HepG2 (cell line): Measurements from ENCODE around the gene TTYH2. TPM values are rescaled to one million over a fixed set of nuclear protein-coding genes. Genes with fewer than 3 reads are reported as not detected.

Source experiments
- ATAC-seq: fragments of 200-7000 bp; cut with Tn5 transposase; 3 replicates; pipeline ENCODE4 v1.9.1; 2020; ENCODE audit warnings: mild to moderate bottlenecking, moderate library complexity
- BruUV-seq: library from RNA; stranded (reverse); fragments of 400-500 nt; replicated peaks from 2 replicates; lab custom pipeline; 2021; lab: Mats Ljungman, UMichigan
- CTCF ChIA-PET: fragments of 300-600 bp; formaldehyde crosslinking; extraction: SDS; loops from one replicate; lab custom pipeline; 2021; ENCODE audit warnings: low total read pairs, inconsistent platforms, low intra/inter-chr PET ratio; lab: Yijun Ruan, JAX
- POLR2A ChIA-PET: fragments of 350-600 bp; sonication (Branson Sonifier 250); formaldehyde crosslinking; loops from one replicate; lab custom pipeline; 2020; ENCODE audit warnings: antibody characterized with exemption, inconsistent platforms; lab: Yijun Ruan, JAX
- DNase-seq: peaks from one replicate; pipeline ENCODE4 v3.0.0-alpha.2; 2015; ENCODE audit warnings: low spot score
- FAIRE-seq: peaks from 3 replicates; lab custom pipeline; 2011; peaks lifted over from hg19 to GRCh38; lab: Jason Lieb, UNC
- H2AFZ ChIP-seq: one replicate; pipeline ENCODE4 v1.6.1; 2011; ENCODE audit warnings: low read length, inconsistent platforms
- H3K27ac ChIP-seq: fragments of 300-600 bp; 3 replicates; pipeline ENCODE4 v1.8.0; 2011; ENCODE audit warnings: mixed run types, mild to moderate bottlenecking, mixed read lengths, low read length, inconsistent platforms; ENCODE audit not compliant: insufficient read depth; ENCODE audit errors: extremely low read length
- H3K27me3 ChIP-seq, 2 experiments: fragments of 200-600 bp in 1 of 2; 2 replicates in 1 of 2; 3 replicates in 1 of 2; pipeline versions ENCODE4 v1.6.0 to v1.8.0; 2011; ENCODE audit warnings: low read length in 2 of 2, mild to moderate bottlenecking in 2 of 2, moderate library complexity in 2 of 2, inconsistent platforms in 1 of 2; ENCODE audit not compliant: insufficient read depth in 2 of 2, control insufficient read depth in 1 of 2
- H3K36me3 ChIP-seq, 2 experiments: fragments of 200-600 bp in 1 of 2; replicated peaks in 1 of 2; 2 replicates in 1 of 2; 3 replicates in 1 of 2; pipeline versions ENCODE4 v1.5.1 to v1.8.0; 2011; ENCODE audit warnings: low read length in 2 of 2, inconsistent platforms in 1 of 2; ENCODE audit not compliant: insufficient read depth in 2 of 2, control insufficient read depth in 1 of 2
- H3K4me1 ChIP-seq: 2 replicates; pipeline ENCODE4 v1.5.1; 2012; ENCODE audit warnings: low read length, inconsistent platforms; ENCODE audit not compliant: insufficient read depth
- H3K4me2 ChIP-seq: 2 replicates; pipeline ENCODE4 v1.6.0; 2011; ENCODE audit warnings: low read depth, low read length, inconsistent platforms
- H3K4me3 ChIP-seq, 3 experiments: fragments of 200-600 bp in 1 of 3; sonication (generic), shearing (Covaris generic) in 1 of 3; replicated peaks in 1 of 3; 2 replicates each; pipeline ENCODE4 v1.5.1; 2011 to 2016; ENCODE audit warnings: low read length in 3 of 3, inconsistent platforms in 2 of 3, low read depth in 2 of 3, mild to moderate bottlenecking in 2 of 3, control low read depth in 1 of 3, mixed read lengths in 1 of 3; ENCODE audit not compliant: insufficient read depth in 1 of 3
- H3K79me2 ChIP-seq: one replicate; pipeline ENCODE4 v1.6.1; 2011; ENCODE audit warnings: low read length, inconsistent platforms; ENCODE audit not compliant: insufficient read depth
- H3K9ac ChIP-seq: 2 replicates; pipeline ENCODE4 v1.6.0; 2011; ENCODE audit warnings: mild to moderate bottlenecking, low read depth, low read length, inconsistent platforms; ENCODE audit not compliant: insufficient read depth
- H3K9me3 ChIP-seq: 2 replicates; pipeline ENCODE4 v1.5.1; 2012; ENCODE audit warnings: mild to moderate bottlenecking, low read length
- H4K20me1 ChIP-seq: 2 replicates; pipeline ENCODE4 v1.6.0; 2011; ENCODE audit warnings: inconsistent platforms, mild to moderate bottlenecking, low read length, moderate library complexity; ENCODE audit not compliant: insufficient read depth
- ATF7 ChIP-seq, 2 experiments: fragments of 450-650 bp in 1 of 2; sonication (generic) in 1 of 2; formaldehyde crosslinking in 1 of 2; IDR thresholded peaks; 2 replicates each; pipeline versions ENCODE4 v1.4.0 to v1.6.1; 2016 to 2020; ENCODE audit warnings: antibody characterized with exemption in 1 of 2, mild to moderate bottlenecking in 1 of 2, missing genetic modification reagents in 1 of 2
- ATF7-NPFF ChIP-seq: sonication (generic); formaldehyde crosslinking; IDR thresholded peaks from 2 replicates; pipeline ENCODE4 v1.8.1; 2023; ENCODE audit warnings: mild to moderate bottlenecking, low read depth, missing genetic modification reagents, moderate library complexity
- BRD4 ChIP-seq: sonication (generic); formaldehyde crosslinking; IDR thresholded peaks from 2 replicates; pipeline ENCODE4 v1.4.0; 2020; ENCODE audit warnings: missing genetic modification reagents
- CREBL2 ChIP-seq: sonication (generic); formaldehyde crosslinking; IDR thresholded peaks from 2 replicates; pipeline ENCODE4 v1.8.1; 2023; ENCODE audit warnings: missing genetic modification reagents, mild to moderate bottlenecking, borderline replicate concordance
- CSRNP1 ChIP-seq: sonication (generic); formaldehyde crosslinking; IDR thresholded peaks from 2 replicates; pipeline ENCODE4 v1.8.1; 2023; ENCODE audit warnings: mild to moderate bottlenecking, missing genetic modification reagents
- DPF2 ChIP-seq: sonication (generic); formaldehyde crosslinking; IDR thresholded peaks from 2 replicates; pipeline ENCODE4 v1.4.0; 2020; ENCODE audit warnings: mild to moderate bottlenecking, low read depth, missing genetic modification reagents, borderline replicate concordance
- IKZF1 ChIP-seq: fragments of 450-650 bp; IDR thresholded peaks from 2 replicates; pipeline ENCODE4 v1.7.1; 2016
- IKZF5 ChIP-seq: IDR thresholded peaks from 2 replicates; pipeline ENCODE4 v1.6.1; 2018; ENCODE audit warnings: missing genetic modification reagents, mild to moderate bottlenecking, missing compliant biosample characterization
- NFRKB ChIP-seq: fragments of 450-650 bp; IDR thresholded peaks from 2 replicates; pipeline ENCODE4 v1.6.1; 2017
- SNRNP70 ChIP-seq: fragments of 200-400 bp; formaldehyde crosslinking; IDR thresholded peaks from 2 replicates; pipeline ENCODE4 v1.6.1; 2017; ENCODE audit warnings: mild to moderate bottlenecking, low read depth, low read length, moderate library complexity
- ZNF678 ChIP-seq: sonication (generic); formaldehyde crosslinking; IDR thresholded peaks from 2 replicates; pipeline ENCODE4 v1.4.0; 2020; ENCODE audit warnings: mild to moderate bottlenecking, missing genetic modification reagents
- ZNF703 ChIP-seq: sonication (generic); formaldehyde crosslinking; IDR thresholded peaks from 2 replicates; pipeline ENCODE4 v1.5.1; 2020; ENCODE audit warnings: missing genetic modification reagents, mild to moderate bottlenecking, moderate library complexity, borderline replicate concordance
- ZNF781 ChIP-seq: sonication (generic); formaldehyde crosslinking; IDR thresholded peaks from 2 replicates; pipeline ENCODE4 v1.5.1; 2020; ENCODE audit warnings: borderline replicate concordance, mild to moderate bottlenecking, missing genetic modification reagents; ENCODE audit errors: not compliant biosample characterization
- ZNF850 ChIP-seq: sonication (generic); formaldehyde crosslinking; conservative IDR thresholded peaks from 2 replicates; pipeline ENCODE4 v1.9.0; 2021; ENCODE audit warnings: mild to moderate bottlenecking, missing genetic modification reagents
- WGBS: methylation state at CpG from one replicate; pipeline ENCODE4 v1.1.6; 2017; ENCODE audit warnings: low lambda C conversion rate; 5-methylcytosine and 5-hydroxymethylcytosine counted together
- in situ Hi-C: cut with HindIII; loops from 2 replicates; pipeline ENCODE4 v1.10.0; 2017; ENCODE audit warnings: low pct_unique_long_range_greater_than_20kb; ENCODE audit not compliant: extremely low pct_ligation_motif_present
- intact Hi-C: fragments of 100-400 bp; cut with micrococcal nuclease; formaldehyde crosslinking; loops from one replicate; pipeline ENCODE4 v1.10.0; 2022; ENCODE audit not compliant: unreplicated experiment
- polyA plus RNA-seq, 8 experiments: library from polyadenylated mRNA; depleted of rRNA in 3 of 8; stranded (reverse) in 7 of 8; unstranded in 1 of 8; fragments of >200 nt; fragmentation: Illumina TruSeq in 4 of 8; extraction: Trizol in 4 of 8; gene quantifications; 2 replicates each; pipeline versions ENCODE4 v1.2.1 to v1.2.3, GENCODE V29; 2011 to 2016; ENCODE audit warnings: low read depth in 4 of 8, missing spikeins in 1 of 8, mixed read lengths in 1 of 8; ENCODE audit not compliant: insufficient read depth in 1 of 8
- total RNA-seq, 5 experiments: library from RNA; depleted of rRNA; stranded (reverse); fragments of >200 nt; fragmentation: Illumina TruSeq; extraction: Trizol; gene quantifications; 2 replicates each; pipeline ENCODE4 v1.2.3, GENCODE V29; 2016; ENCODE audit warnings: low read depth in 1 of 5
- TF ChIP-seq, protein P1 (sequence below): sonication (generic); formaldehyde crosslinking; IDR thresholded peaks from 2 replicates; pipeline ENCODE4 v1.4.0; 2020; ENCODE audit warnings: missing genetic modification reagents

TTYH2 gene
- total and polyA plus RNA-seq, 2 of the 13 experiments (the other 11 are each of a cell fraction or from before 2014, with no cell fraction given): 0.77 to 0.96 TPM

- ChIA-PET POLR2A (no interaction called here), CTCF (no interaction called here)
- no TSS peak for BruUV-seq
- no peak for TF ChIP-seq ATF7 (IDR thresholded peaks at IDR 0.05)
- TF ChIP-seq ATF7 (CRISPR knock-in tag; IDR thresholded peaks at IDR 0.05): no peak
- no peak for TF ChIP-seq ZNF781
- no peak for TF ChIP-seq CREBL2 (CRISPR knock-in tag)
- TF ChIP-seq IKZF1: no peak
- TF ChIP-seq ZNF678 (CRISPR knock-in tag): no peak
- TF ChIP-seq ZNF703: no peak
- no peak for TF ChIP-seq IKZF5 (CRISPR knock-in tag)
- TF ChIP-seq, protein P1, sequence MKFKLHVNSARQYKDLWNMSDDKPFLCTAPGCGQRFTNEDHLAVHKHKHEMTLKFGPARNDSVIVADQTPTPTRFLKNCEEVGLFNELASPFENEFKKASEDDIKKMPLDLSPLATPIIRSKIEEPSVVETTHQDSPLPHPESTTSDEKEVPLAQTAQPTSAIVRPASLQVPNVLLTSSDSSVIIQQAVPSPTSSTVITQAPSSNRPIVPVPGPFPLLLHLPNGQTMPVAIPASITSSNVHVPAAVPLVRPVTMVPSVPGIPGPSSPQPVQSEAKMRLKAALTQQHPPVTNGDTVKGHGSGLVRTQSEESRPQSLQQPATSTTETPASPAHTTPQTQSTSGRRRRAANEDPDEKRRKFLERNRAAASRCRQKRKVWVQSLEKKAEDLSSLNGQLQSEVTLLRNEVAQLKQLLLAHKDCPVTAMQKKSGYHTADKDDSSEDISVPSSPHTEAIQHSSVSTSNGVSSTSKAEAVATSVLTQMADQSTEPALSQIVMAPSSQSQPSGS (CRISPR knock-in tag): no peak
- TF ChIP-seq CSRNP1: no peak
- TF ChIP-seq DPF2 (CRISPR knock-in tag): no peak
- no peak for TF ChIP-seq SNRNP70
- no peak for TF ChIP-seq ZNF850 (CRISPR knock-in tag)
- no peak for TF ChIP-seq NFRKB
- TF ChIP-seq BRD4: no peak
- no peak for TF ChIP-seq ATF7-NPFF (CRISPR knock-in tag)
Measured at GRCh38 chr17:74282587-74283370, 69.4 kb downstream of the TTYH2 start.

More at GRCh38 chr17:74282587-74283370, 69.4 kb downstream of the TTYH2 start:
- peaks cover 3 to 5% of the 10 kb centered on the region in 2 experiments; a peak in 1 of 5 replicates for H3K27me3 ChIP-seq
- no peak for ATAC-seq
- no peak for FAIRE-seq
- H3K4me1 ChIP-seq: no peaks in the 10 kb centered on the region
- H3K79me2 ChIP-seq: no peaks in the 10 kb centered on the region
- H3K4me2 ChIP-seq: no peak overlapping the region
- intact Hi-C loops: no loop called here
- H3K9ac ChIP-seq: no peak overlapping the region
- H3K4me3 ChIP-seq: no peak overlapping the region
- under 1% methylated on average over 9 of the region's 9 CpGs for WGBS
- H3K27ac ChIP-seq: no peak overlapping the region
- in situ Hi-C loops: no loop called here
- no peaks in the 10 kb centered on the region for H3K36me3 ChIP-seq
- H4K20me1 ChIP-seq: no peaks in the 10 kb centered on the region
- peak; percentile 45 for DNase-seq
- no peak overlapping the region for H2AFZ ChIP-seq
- H3K9me3 ChIP-seq: no peaks in the 10 kb centered on the region
